Activated naive CD4-positive, alpha-beta T cell treated with anti-CD3 and anti-CD28 coated beads, Interleukin-2, amount 50 U/mL, for 24 hours (primary cell): Measurements from ENCODE around the gene EPGN.
"Not testable (repeated sequence)": the region's sequence is repeated elsewhere in the genome, so short reads cannot be mapped to it uniquely, and the experiment has no call there.

Source experiments
- H3K27ac Mint-ChIP-seq: one replicate; pipeline ENCODE4 v1.8.0; 2021; ENCODE audit warnings: mild to moderate bottlenecking, mixed read lengths
- H3K27me3 Mint-ChIP-seq: one replicate; pipeline ENCODE4 v1.8.0; 2021; ENCODE audit warnings: mixed read lengths
- H3K36me3 Mint-ChIP-seq: one replicate; pipeline ENCODE4 v1.8.0; 2021; ENCODE audit warnings: mixed read lengths
- H3K4me1 Mint-ChIP-seq: one replicate; pipeline ENCODE4 v1.8.0; 2021; ENCODE audit warnings: mixed read lengths
- H3K4me3 Mint-ChIP-seq: one replicate; pipeline ENCODE4 v1.8.0; 2021; ENCODE audit warnings: mild to moderate bottlenecking, mixed read lengths
- H3K9me3 Mint-ChIP-seq: one replicate; pipeline ENCODE4 v1.8.0; 2021; ENCODE audit warnings: mixed read lengths

EPGN gene

DNA sequence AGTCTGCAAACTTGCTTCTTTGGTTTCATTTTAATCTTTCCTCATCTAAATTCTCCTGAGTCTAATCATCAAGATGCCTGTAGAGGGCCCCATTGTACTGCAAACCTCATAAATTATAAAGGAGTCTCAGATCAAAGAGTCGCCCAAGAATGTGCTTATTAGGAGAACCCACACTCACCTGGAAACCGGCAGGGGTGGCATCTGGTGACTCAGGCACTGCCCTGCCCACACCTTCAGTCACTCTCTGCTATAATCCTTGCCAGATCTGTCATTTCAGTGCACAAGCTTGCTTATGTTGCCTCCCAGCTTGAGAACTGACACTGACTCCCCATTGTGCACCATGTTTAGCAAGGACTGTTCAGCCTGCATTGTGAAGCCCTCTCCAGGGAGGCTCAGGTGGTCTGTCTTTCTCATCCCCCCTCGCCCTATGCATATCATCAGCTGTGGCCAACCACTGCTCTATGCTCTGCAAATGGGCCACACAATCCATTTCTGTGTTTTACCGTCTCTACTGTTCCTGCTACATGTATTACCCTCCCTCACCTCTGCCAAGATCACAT, 12.4 kb downstream of the EPGN start:
- Mint-ChIP-seq H3K4me1 (no peaks in the 10 kb centered on the region), H3K36me3 (no peaks in the 10 kb centered on the region), H3K4me3 (no peak overlapping the region), H3K27ac (no peak overlapping the region), H3K27me3 (peaks cover 4% of the 10 kb centered on the region), H3K9me3 (no peaks in the 10 kb centered on the region)

DNA sequence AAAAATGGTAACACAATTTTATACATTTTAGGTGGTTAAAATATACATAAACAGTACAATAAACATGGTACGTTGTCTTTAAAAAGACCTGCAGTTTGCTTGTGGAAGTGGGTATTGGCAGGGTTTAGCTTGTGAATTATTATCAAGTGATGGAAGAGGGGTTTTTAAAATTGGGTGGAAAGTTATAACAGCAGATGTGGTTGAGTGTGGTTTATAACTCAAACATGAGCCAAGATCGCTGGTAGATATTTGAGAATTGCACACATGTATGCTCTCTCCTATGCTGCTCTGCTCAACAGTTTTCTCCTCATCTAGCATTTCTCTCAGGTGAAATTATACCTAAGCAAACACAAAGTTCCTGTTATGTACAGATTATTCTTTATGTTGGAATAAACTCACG, 14.0 kb downstream of the EPGN start:
- Mint-ChIP-seq H3K36me3 (no peaks in the 10 kb centered on the region), H3K27me3 (peaks cover 4% of the 10 kb centered on the region)

GRCh38 chr4:74323663-74324062, 15.4 kb downstream of the EPGN start:
- Mint-ChIP-seq H3K27me3 (peaks cover 8% of the 10 kb centered on the region), H3K27ac (no peak overlapping the region), H3K9me3 (no peaks in the 10 kb centered on the region), H3K4me1 (no peaks in the 10 kb centered on the region), H3K36me3 (no peaks in the 10 kb centered on the region), H3K4me3 (no peak overlapping the region)

More for the DNA sequence above, 14.0 kb downstream of the EPGN start:
- Mint-ChIP-seq H3K4me1 (no peaks in the 10 kb centered on the region), H3K9me3 (no peaks in the 10 kb centered on the region), H3K27ac (no peak overlapping the region), H3K4me3 (no peak overlapping the region)

DNA sequence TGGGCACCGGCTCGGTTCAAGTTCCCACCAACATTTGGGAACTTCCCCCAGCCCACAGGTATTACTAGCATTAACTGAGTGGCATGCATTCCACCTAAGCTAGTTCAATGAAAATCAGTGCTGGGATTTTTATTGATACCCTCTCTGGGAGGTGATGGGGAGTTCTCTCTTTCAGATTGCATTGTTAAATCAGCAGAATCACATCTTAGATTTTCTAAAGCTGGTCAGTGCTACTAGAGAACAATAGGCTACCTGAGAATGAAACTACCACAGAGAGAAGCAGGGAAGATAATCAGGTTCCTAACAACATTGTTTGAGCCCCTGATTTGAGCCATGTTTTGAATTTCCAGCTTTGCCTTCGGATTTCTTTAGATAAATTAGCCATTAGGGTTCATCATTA, 16.0 kb downstream of the EPGN start:
- Mint-ChIP-seq H3K4me1 (no peaks in the 10 kb centered on the region), H3K36me3 (no peaks in the 10 kb centered on the region), H3K27me3 (peaks cover 10% of the 10 kb centered on the region), H3K4me3 (no peak overlapping the region), H3K9me3 (no peaks in the 10 kb centered on the region), H3K27ac (no peak overlapping the region)

- no peaks in the 10 kb centered on the region for H3K9me3 Mint-ChIP-seq
- H3K4me3 Mint-ChIP-seq: no peak overlapping the region
- H3K4me1 Mint-ChIP-seq: no peaks in the 10 kb centered on the region
- H3K36me3 Mint-ChIP-seq: no peaks in the 10 kb centered on the region
- H3K27ac Mint-ChIP-seq: no peak overlapping the region
- peaks cover 10% of the 10 kb centered on the region for H3K27me3 Mint-ChIP-seq
Observed at GRCh38 chr4:74325886-74326285, 17.6 kb downstream of the EPGN start.

DNA sequence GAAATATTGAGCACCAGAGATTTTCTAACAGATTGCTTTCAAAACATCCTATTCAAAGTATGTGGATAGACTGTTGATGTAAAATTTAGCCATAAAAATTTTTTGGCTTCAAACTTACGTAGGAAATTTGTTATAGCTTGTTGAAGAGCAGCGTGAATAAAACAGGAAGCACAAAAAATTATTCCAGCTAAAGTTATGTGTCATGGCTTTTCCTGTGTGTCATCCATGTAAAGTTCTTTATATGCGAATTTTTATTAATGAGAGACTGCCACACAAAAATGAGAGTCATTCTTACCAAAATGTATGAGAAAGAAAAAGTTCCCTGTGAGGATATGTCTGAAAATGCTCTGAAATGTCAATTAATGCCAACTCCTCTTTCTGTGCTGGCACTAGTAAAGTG, 19.5 kb downstream of the EPGN start:
- Mint-ChIP-seq H3K27me3 (peaks cover 11% of the 10 kb centered on the region), H3K4me1 (no peaks in the 10 kb centered on the region), H3K36me3 (no peaks in the 10 kb centered on the region), H3K27ac (no peak overlapping the region), H3K9me3 (no peaks in the 10 kb centered on the region), H3K4me3 (no peak overlapping the region)

GRCh38 chr4:74328501-74328900, 20.2 kb downstream of the EPGN start:
- Mint-ChIP-seq H3K4me3 (no peak overlapping the region), H3K4me1 (no peaks in the 10 kb centered on the region), H3K27ac (no peak overlapping the region), H3K27me3 (peaks cover 10% of the 10 kb centered on the region), H3K36me3 (no peaks in the 10 kb centered on the region), H3K9me3 (no peaks in the 10 kb centered on the region)

DNA sequence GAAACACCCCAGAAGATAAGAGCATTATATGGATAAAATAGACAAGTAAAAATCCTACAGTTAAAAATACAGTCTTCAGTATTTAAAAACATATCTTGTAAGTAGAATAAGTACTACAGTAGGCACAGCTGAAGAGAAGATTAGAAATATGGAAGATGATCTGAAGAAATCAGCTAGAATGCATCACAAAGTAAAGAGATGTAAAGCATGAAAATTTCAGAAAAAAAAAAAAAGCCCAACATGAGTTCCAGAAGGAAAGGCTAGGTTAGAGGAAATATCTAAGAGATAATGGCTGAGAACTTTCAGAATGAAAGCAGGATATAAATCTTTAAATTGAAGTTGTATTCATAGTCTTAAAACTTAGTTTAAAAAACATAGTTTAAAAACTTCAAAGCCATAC, 21.0 kb downstream of the EPGN start:
- no peaks in the 10 kb centered on the region for H3K4me1 Mint-ChIP-seq

DNA sequence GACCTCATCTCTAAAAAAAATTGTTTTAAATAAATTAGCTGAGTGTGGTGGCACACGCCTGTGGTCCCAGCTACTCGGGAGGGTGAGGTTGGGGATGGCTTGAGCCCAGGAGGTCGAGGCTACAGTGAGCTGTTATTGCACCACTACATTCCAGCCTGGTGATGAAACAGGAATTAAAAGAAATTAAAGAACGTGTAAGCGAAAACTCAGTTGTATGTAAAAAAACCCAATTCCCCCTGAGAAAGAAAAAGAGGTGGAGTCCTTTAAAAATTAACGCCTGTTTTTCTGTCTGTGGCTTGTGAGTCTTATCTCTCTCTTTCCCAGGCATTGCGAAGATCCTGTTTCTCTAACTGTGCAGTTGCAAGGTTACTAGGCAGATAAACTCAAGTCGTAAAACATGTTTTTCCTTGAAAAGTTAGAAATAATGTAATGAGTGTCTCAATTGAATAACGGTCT, 22.1 kb downstream of the EPGN start:
- no peaks in the 10 kb centered on the region for H3K4me1 Mint-ChIP-seq
- no peak overlapping the region for H3K4me3 Mint-ChIP-seq
- H3K36me3 Mint-ChIP-seq: peaks cover 1% of the 10 kb centered on the region
- no peaks in the 10 kb centered on the region for H3K9me3 Mint-ChIP-seq
- no peak overlapping the region for H3K27ac Mint-ChIP-seq
- H3K27me3 Mint-ChIP-seq: peaks cover 11% of the 10 kb centered on the region

More for the DNA sequence above, 21.0 kb downstream of the EPGN start:
- peaks cover 8% of the 10 kb centered on the region for H3K27me3 Mint-ChIP-seq
- H3K9me3 Mint-ChIP-seq: no peaks in the 10 kb centered on the region
- no peak overlapping the region for H3K4me3 Mint-ChIP-seq
- no peak overlapping the region for H3K27ac Mint-ChIP-seq
- H3K36me3 Mint-ChIP-seq: peaks cover under 1% of the 10 kb centered on the region

DNA sequence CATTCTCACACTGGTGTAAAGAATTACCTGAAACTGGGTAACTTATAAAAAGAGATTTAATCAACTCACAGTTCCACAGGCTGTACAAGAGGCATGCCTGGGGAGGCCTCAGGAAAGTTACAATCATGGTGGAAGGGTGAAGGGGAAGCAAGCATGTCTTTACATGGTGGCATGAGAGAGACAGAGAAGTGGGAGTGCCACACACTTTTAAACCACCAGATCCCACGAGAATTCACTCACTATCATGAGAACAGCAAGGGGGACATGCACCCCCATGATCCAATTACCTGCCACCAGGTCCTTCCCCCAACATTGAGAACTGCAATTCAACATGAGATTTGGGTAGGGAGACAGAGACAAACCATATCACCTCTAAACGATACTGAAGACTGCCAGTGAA, 23.0 kb downstream of the EPGN start:
- Mint-ChIP-seq H3K27ac (no peak overlapping the region), H3K4me1 (no peaks in the 10 kb centered on the region), H3K9me3 (no peaks in the 10 kb centered on the region), H3K4me3 (no peak overlapping the region), H3K36me3 (peaks cover 1% of the 10 kb centered on the region), H3K27me3 (peaks cover 11% of the 10 kb centered on the region)

DNA sequence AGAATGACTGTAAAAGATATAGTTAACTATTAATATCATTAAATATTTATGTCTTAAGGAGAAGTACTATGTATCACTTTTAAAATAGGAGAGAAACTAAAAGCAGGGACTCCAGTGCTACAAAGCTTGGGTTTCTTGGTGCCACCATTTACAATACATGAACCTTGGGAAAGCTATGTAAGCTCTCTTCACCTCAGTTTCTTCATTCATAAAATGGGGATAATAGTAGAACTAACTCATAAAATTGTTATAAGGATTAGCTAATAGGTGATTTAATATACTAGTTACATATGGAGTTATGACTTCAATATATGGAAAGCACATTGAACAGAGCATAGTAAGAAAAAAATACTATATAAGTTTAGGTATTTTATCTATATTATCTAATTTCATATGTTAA, 23.7 kb downstream of the EPGN start:
- Mint-ChIP-seq H3K4me1 (no peaks in the 10 kb centered on the region), H3K4me3 (no peak overlapping the region), H3K27me3 (peaks cover 11% of the 10 kb centered on the region), H3K36me3 (peaks cover 1% of the 10 kb centered on the region), H3K27ac (no peak overlapping the region), H3K9me3 (no peaks in the 10 kb centered on the region)

- Mint-ChIP-seq H3K27me3 (peaks cover 5% of the 10 kb centered on the region), H3K4me3 (no peak overlapping the region), H3K4me1 (no peaks in the 10 kb centered on the region), H3K36me3 (peaks cover 1% of the 10 kb centered on the region), H3K27ac (no peak overlapping the region), H3K9me3 (no peaks in the 10 kb centered on the region)
Observed at GRCh38 chr4:74334636-74335035, 26.4 kb downstream of the EPGN start.

- no peaks in the 10 kb centered on the region for H3K9me3 Mint-ChIP-seq
- H3K4me3 Mint-ChIP-seq: no peak overlapping the region
- H3K36me3 Mint-ChIP-seq: peaks cover 1% of the 10 kb centered on the region
- H3K27me3 Mint-ChIP-seq: peaks cover 5% of the 10 kb centered on the region
- H3K27ac Mint-ChIP-seq: no peak overlapping the region
- no peaks in the 10 kb centered on the region for H3K4me1 Mint-ChIP-seq
Observed at GRCh38 chr4:74335341-74336021, 27.2 kb downstream of the EPGN start.

DNA sequence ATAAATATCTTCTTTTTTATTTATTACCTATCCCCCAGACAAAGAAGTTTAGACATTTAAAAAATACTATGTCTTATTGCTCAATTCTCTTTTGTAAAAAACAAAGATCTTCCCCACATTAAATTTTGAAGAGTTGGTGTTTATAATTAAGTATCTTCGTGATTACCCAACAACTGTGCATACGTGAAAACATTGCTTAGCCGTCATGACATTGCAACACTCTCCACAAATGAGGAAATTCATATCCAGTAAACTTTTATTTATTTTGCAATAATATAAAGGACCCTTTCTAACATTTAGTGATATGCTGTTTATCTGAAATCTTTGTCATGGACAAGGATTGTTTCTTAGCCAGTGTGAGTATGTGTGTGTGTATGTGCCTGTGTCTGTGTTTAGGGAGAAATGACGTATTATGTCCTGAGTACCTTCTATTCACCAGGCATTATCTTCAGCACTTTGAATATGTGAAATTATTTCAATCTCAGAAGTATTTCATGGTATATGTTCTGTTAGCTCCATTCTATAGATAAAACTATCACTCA, 30.6 kb downstream of the EPGN start:
- Mint-ChIP-seq H3K4me1 (no peaks in the 10 kb centered on the region), H3K9me3 (peaks cover 10% of the 10 kb centered on the region), H3K27ac (no peak overlapping the region), H3K27me3 (peaks cover 15% of the 10 kb centered on the region), H3K4me3 (no peak overlapping the region), H3K36me3 (peaks cover 1% of the 10 kb centered on the region)

- peaks cover 10% of the 10 kb centered on the region for H3K9me3 Mint-ChIP-seq
- no peak overlapping the region for H3K4me3 Mint-ChIP-seq
- H3K4me1 Mint-ChIP-seq: no peaks in the 10 kb centered on the region
- no peaks in the 10 kb centered on the region for H3K36me3 Mint-ChIP-seq
- H3K27ac Mint-ChIP-seq: no peak overlapping the region
- H3K27me3 Mint-ChIP-seq: peaks cover 13% of the 10 kb centered on the region
Observed at GRCh38 chr4:74339501-74339900, 31.2 kb downstream of the EPGN start.

DNA sequence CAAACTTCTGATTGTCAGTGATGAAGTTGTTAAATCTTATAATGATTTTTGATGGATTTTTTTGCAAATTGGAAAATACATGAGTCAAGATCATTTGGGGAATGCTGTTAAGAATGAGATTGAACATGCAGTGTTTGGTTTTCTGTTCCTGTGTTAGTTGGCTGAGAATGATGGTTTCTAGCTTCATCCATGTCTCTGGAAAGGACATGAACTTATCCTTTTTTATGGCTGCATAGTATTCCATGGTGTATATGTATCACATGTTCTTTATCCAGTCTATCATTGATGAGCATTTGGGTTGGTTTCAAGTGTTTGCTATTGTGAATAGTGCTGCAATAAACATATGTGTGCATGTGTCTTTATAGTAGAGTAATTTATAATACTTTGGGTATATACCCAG, 32.2 kb downstream of the EPGN start:
- H3K4me3 Mint-ChIP-seq, H3K36me3 Mint-ChIP-seq, H3K4me1 Mint-ChIP-seq, H3K27ac Mint-ChIP-seq: not testable (repeated sequence)
- Mint-ChIP-seq H3K27me3 (peaks cover 17% of the 10 kb centered on the region), H3K9me3 (peaks cover 15% of the 10 kb centered on the region)
